ENCODE results near the gene LRRK1.

Gene LRRK1

GRCh38 chr15:101100593-101101442, 181.7 kb downstream of the LRRK1 start:
- TF ChIP-seq POLR2AphosphoS5 (IDR thresholded peaks at IDR 0.05; ENCODE audit: low read depth, low read length) (no peak), REST (IDR thresholded peaks at IDR 0.05; ENCODE audit: insufficient read depth in 1 of 2, low read depth in 2 of 2, low read length in 2 of 2) (no peak), SIN3A (IDR thresholded peaks at IDR 0.05; ENCODE audit: borderline replicate concordance, insufficient read depth, low read length) (no peak), TAF1 (IDR thresholded peaks at IDR 0.05; ENCODE audit: borderline replicate concordance, insufficient read depth, low read length) (no peak), FOXP2 (optimal IDR thresholded peaks at IDR 0.05; ENCODE audit: borderline replicate concordance, extremely low read depth, extremely low read length, insufficient read depth) (no peak)

DNA sequence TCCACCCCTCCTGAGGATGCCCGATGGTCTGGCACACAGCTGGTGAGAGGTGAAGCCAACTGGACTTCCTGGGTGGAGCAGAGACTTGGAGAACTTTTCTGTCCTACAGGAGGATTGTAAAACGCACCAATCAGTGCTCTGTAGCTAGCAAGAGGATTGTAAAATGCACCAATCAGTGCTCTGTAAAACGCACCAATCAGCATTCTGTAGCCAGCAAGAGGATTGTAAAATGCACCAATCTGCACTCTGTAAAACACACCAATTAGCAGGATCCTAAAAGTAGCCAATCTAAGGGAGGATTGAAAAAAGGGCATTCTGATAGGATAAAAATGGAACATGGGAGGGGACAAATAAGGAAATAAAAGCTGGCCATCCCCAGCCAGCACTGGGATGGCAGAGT, 182.5 kb downstream of the LRRK1 start:
- TF ChIP-seq POLR2AphosphoS5 (IDR thresholded peaks at IDR 0.05; ENCODE audit: low read depth, low read length): no peak

GRCh38 chr15:101102746-101103145, 183.6 kb downstream of the LRRK1 start:
- TF ChIP-seq SIN3A (IDR thresholded peaks at IDR 0.05; ENCODE audit: borderline replicate concordance, insufficient read depth, low read length): no peak
- no peak for TF ChIP-seq TAF1 (IDR thresholded peaks at IDR 0.05; ENCODE audit: borderline replicate concordance, insufficient read depth, low read length)
- no peak for TF ChIP-seq POLR2AphosphoS5 (IDR thresholded peaks at IDR 0.05; ENCODE audit: low read depth, low read length)
- no peak for TF ChIP-seq REST (IDR thresholded peaks at IDR 0.05; ENCODE audit: insufficient read depth in 1 of 2, low read depth in 2 of 2, low read length in 2 of 2)
- no peak for TF ChIP-seq FOXP2 (optimal IDR thresholded peaks at IDR 0.05; ENCODE audit: borderline replicate concordance, extremely low read depth, extremely low read length, insufficient read depth)

DNA sequence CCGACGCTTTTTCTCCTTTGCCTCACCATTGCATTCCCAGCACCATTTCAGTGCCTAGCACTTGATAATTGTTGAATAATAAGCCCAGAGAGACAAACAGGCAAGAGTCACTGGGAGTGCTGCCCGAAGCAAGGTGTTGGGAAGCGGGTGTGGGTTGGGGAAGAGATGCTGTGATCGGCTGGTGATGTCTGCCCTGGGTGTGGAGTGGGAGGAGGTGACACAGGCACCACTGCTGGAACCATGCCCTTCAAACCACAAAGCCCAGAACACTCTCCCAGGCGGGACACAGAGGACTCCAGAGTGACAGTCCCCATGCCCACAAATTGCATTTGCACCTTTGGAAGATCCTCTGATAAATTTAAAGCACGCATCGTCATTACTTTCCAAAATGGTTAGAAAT, 184.4 kb downstream of the LRRK1 start:
- TF ChIP-seq SIN3A (IDR thresholded peaks at IDR 0.05; ENCODE audit: borderline replicate concordance, insufficient read depth, low read length) (no peak), REST (IDR thresholded peaks at IDR 0.05; ENCODE audit: insufficient read depth in 1 of 2, low read depth in 2 of 2, low read length in 2 of 2) (no peak), FOXP2 (optimal IDR thresholded peaks at IDR 0.05; ENCODE audit: borderline replicate concordance, extremely low read depth, extremely low read length, insufficient read depth) (no peak), TAF1 (IDR thresholded peaks at IDR 0.05; ENCODE audit: borderline replicate concordance, insufficient read depth, low read length) (no peak), POLR2AphosphoS5 (IDR thresholded peaks at IDR 0.05; ENCODE audit: low read depth, low read length) (no peak)

GRCh38 chr15:101104141-101104540, 185.0 kb downstream of the LRRK1 start:
- no peak for TF ChIP-seq SIN3A (IDR thresholded peaks at IDR 0.05; ENCODE audit: borderline replicate concordance, insufficient read depth, low read length)
- TF ChIP-seq POLR2AphosphoS5 (IDR thresholded peaks at IDR 0.05; ENCODE audit: low read depth, low read length): no peak
- TF ChIP-seq TAF1 (IDR thresholded peaks at IDR 0.05; ENCODE audit: borderline replicate concordance, insufficient read depth, low read length): no peak
- no peak for TF ChIP-seq FOXP2 (optimal IDR thresholded peaks at IDR 0.05; ENCODE audit: borderline replicate concordance, extremely low read depth, extremely low read length, insufficient read depth)
- TF ChIP-seq REST (IDR thresholded peaks at IDR 0.05; ENCODE audit: insufficient read depth in 1 of 2, low read depth in 2 of 2, low read length in 2 of 2): no peak
